Measurements from ENCODE around the gene TTC1.
A peak's percentile ranks its signal among the peaks of the same experiment; 100 is the strongest.
"Not testable (repeated sequence)": the region's sequence is repeated elsewhere in the genome, so short reads cannot be mapped to it uniquely, and the experiment has no call there.

Gene TTC1

DNA sequence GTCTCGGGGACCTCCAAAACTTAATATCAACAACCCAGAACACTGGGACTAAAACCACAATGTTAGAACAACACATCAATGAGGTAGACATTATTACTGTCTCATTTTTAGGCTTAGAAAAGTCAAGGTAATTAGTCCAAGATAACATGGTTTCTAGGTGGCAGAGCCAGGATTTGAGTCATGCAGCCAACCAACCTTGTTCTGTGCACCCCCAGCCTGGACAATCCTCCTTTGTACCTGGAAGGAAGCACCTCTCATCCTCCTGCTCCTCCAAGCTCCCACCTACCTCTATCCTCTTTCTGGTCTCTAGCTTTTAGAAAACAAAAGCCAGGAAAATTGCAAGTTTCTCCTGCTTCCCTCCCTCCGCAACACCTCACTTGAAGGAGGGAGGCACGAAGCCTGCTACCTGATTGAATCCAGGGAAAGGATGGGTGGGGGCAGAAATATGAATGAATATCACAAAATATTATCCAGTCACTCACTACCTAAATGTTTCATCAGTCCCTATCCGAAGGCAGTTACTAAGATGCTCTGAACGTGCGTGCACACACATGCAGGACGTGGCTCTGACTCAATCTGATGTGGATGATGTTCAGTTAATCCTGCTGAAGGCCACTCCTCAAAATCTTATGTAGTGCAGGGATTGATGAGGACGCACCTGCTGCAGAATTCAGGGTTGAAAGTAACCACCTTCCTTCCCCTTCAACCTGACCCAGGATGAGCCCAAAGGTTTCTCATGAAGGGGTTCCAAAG is 26.3 kb upstream of the TTC1 start:
- H3K27ac Mint-ChIP-seq, result no peak overlapping the region
- H3K9me3 Mint-ChIP-seq, result no peaks in the 10 kb centered on the region

DNA sequence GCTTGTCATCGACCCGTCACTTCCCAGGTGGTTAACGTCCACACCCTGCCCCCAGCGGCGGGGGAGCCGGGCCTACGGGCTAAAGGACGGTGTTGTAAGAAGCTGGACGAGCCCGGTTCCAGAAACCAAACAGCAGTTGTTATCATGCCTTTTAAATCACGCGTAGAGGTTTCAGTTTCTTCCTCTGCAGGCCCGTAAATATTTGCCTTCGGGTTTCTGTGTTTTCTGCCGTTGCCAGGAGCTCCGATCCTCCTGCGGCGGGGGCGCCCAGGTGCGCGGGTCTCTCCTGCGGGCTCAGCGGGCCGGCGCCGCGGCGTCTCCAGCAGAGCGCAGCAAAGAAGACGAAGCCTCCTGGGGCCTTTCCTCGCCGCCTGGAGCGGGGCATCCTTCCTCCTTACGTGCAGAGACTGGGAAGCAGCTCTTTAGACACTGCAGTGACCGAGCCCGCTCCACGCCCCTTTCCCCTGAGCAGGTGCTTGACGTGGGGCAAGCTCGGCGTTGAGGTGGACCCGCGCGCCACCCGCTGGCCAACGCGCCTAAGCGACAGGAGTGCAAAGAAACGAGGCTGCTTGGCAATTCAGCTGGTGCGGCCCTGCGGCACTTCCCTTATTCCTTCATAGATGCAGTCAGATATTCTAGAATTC is 21.8 kb upstream of the TTC1 start:
- Mint-ChIP-seq H3K4me1 (ENCODE audit: low read depth) (no peaks in the 10 kb centered on the region), H3K4me3 (peak overlapping the region; percentile 35), H3K27ac (no peak overlapping the region), H3K27me3 (peaks cover 40% of the 10 kb centered on the region), H3K36me3 (ENCODE audit: low read depth) (no peaks in the 10 kb centered on the region), H3K9me3 (no peaks in the 10 kb centered on the region)

More for the DNA sequence above, 26.3 kb upstream of the TTC1 start:
- no peak overlapping the region for H3K4me3 Mint-ChIP-seq
- H3K36me3 Mint-ChIP-seq (ENCODE audit: low read depth), result no peaks in the 10 kb centered on the region
- H3K27me3 Mint-ChIP-seq, result peaks cover 41% of the 10 kb centered on the region
- H3K4me1 Mint-ChIP-seq (ENCODE audit: low read depth), result no peaks in the 10 kb centered on the region

DNA sequence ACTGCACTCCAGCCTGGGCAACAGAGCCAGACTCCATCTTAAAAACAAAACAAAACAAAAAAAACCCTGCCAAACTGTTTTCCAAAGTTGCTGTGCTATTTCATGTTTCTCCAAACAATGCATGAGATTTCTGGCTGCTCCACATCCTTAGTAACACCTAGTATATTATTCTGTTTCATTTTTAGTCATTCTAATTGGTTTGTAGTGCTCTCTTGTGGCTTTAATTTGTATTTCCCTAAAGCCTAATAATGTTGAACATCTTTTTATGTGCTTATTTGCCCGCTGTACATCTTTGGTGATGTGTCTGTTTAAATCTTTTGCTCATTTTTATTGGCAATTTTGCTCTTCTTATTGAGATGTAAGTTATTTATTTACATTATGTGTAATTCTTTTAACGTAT is 18.4 kb upstream of the TTC1 start:
- Mint-ChIP-seq H3K27ac (no peak overlapping the region), H3K4me1 (ENCODE audit: low read depth) (no peaks in the 10 kb centered on the region), H3K4me3 (no peak overlapping the region), H3K9me3 (no peaks in the 10 kb centered on the region), H3K36me3 (ENCODE audit: low read depth) (no peaks in the 10 kb centered on the region), H3K27me3 (peaks cover 45% of the 10 kb centered on the region)

DNA sequence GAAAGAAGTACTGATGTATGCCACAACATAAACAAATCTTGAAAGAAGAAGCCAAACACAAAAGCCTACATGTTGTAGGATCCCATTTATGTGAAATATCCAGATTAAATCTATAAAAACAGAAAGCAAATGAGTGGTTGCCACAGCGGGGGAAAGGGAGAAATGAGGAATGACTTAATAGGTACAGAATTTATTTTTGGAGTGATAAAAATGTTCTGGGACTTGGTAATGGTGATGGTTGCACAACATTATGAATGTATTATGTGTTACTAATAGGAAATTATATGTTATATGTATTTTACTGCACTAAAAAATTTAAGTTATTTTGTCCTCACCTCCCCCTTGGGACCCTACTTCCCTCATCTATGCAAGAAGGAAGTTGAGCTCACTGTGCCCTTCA is 16.4 kb upstream of the TTC1 start:
- Mint-ChIP-seq H3K4me1 (ENCODE audit: low read depth) (no peaks in the 10 kb centered on the region), H3K9me3 (no peaks in the 10 kb centered on the region), H3K27me3 (peaks cover 43% of the 10 kb centered on the region), H3K27ac (no peak overlapping the region), H3K4me3 (no peak overlapping the region), H3K36me3 (ENCODE audit: low read depth) (no peaks in the 10 kb centered on the region)

DNA sequence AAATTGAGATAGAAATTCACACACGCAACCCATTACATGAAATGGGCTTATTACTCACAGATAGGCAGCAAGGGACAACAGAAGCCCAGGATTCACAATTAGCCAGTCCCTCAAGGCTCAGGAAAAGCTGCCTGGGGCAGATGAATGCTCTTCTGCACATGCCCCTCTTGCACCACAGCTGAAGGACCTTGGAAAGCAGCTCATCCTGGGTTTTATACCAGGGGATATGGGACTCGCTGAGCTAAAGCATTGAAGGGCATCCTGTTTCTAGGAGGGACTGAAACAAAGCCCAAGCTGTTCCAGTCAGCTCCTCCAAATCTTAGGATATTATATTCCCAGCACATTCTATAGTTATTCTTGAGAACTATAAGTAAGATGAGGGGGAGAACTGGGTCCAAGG is 15.7 kb upstream of the TTC1 start:
- Mint-ChIP-seq H3K36me3 (ENCODE audit: low read depth) (no peaks in the 10 kb centered on the region), H3K4me3 (no peak overlapping the region), H3K9me3 (no peaks in the 10 kb centered on the region), H3K4me1 (ENCODE audit: low read depth) (no peaks in the 10 kb centered on the region), H3K27me3 (peaks cover 37% of the 10 kb centered on the region), H3K27ac (no peak overlapping the region)

DNA sequence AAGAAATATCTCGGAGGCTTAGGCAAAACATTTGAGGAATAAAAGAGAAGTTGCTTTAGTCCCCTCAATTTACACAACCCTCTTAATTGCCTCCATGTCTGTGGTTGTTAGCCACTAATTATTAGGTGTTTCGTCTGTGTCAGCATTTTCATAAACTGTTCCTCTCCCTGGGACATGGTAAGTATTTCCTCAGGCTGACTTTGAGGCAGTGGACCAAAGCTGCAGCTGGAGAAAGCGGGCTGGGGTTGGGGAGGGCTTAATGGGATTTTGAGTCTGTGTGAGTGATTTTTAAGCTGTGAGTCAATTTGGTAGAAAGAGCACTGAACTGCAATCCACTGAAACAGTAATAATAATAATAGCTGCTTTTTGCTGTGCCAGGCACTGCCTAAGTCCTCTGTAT is 13.0 kb upstream of the TTC1 start:
- no peak overlapping the region for H3K4me3 Mint-ChIP-seq
- H3K4me1 Mint-ChIP-seq (ENCODE audit: low read depth), result no peaks in the 10 kb centered on the region
- no peaks in the 10 kb centered on the region for H3K9me3 Mint-ChIP-seq
- H3K36me3 Mint-ChIP-seq (ENCODE audit: low read depth), result no peaks in the 10 kb centered on the region
- H3K27me3 Mint-ChIP-seq, result peaks cover 29% of the 10 kb centered on the region
- no peak overlapping the region for H3K27ac Mint-ChIP-seq

DNA sequence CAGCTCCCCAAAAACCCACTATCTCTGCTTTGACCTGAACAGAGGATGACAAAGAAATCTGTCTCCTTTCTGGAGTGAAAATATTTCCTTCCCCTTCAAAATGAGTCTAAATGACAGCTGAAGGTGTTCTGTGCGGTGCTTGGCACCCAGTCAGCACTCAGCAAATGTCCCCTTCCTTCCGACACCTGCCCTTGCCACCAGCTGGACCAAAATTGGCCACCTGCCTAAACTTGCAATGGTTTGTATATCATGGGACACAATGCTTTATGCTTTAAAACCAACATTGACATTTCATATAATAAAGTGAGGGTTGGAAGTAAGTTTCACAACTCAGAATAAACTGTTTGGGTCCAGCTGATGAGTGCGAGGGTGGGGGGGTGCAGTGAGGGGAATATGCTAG is 7.5 kb upstream of the TTC1 start:
- Mint-ChIP-seq H3K36me3 (ENCODE audit: low read depth) (no peaks in the 10 kb centered on the region), H3K4me1 (ENCODE audit: low read depth) (no peaks in the 10 kb centered on the region), H3K4me3 (no peak overlapping the region), H3K27ac (no peak overlapping the region), H3K27me3 (peaks cover 31% of the 10 kb centered on the region), H3K9me3 (no peaks in the 10 kb centered on the region)

DNA sequence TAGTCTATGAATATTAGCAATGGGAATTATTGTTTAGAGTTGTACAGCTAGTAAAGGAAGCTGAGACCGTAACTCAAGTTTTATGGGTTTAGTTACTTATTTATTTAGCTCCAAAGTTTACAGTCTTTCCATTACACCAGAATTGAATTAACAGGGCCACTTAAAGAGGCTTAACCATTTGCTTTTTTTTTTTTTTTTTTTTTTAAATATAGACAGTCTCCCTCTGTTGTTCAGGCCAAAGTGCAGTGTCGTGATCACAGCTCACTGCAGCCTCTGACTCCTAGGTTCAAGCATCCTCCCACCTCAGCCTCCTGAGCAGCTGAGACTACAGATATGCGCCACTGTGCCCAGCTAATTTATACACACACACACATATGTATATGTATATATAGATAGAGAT is 1.4 kb upstream of the TTC1 start:
- no peaks in the 10 kb centered on the region for H3K9me3 Mint-ChIP-seq
- peaks cover 20% of the 10 kb centered on the region for H3K36me3 Mint-ChIP-seq (ENCODE audit: low read depth)
- no peak overlapping the region for H3K4me3 Mint-ChIP-seq
- H3K27ac Mint-ChIP-seq, result no peak overlapping the region
- H3K4me1 Mint-ChIP-seq (ENCODE audit: low read depth), result peaks cover 27% of the 10 kb centered on the region
- H3K27me3 Mint-ChIP-seq, result peaks cover 8% of the 10 kb centered on the region

DNA sequence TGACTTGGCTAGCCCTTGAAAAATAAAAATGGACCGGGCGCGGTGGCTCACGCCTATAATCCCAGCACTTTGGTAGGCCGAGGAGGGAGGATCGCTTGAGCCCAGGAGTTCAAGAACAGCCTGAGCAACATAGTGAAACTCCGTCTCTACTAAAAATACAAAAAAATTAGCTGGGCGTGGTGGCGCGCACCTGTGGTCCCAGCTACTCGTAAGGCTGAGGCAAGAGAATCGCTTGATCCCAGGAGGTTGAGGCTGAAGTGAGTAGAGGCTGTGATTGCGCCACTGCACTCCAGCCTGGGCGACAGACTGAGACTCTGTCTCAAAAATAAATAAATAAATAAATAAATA is 436 bp upstream of the TTC1 start:
- H3K27me3 Mint-ChIP-seq, H3K9me3 Mint-ChIP-seq, H3K27ac Mint-ChIP-seq: not testable (repeated sequence)
- Mint-ChIP-seq H3K4me3 (peak overlapping the region; percentile 98), H3K36me3 (ENCODE audit: low read depth) (peaks cover 20% of the 10 kb centered on the region), H3K4me1 (ENCODE audit: low read depth) (peaks cover 27% of the 10 kb centered on the region)

DNA sequence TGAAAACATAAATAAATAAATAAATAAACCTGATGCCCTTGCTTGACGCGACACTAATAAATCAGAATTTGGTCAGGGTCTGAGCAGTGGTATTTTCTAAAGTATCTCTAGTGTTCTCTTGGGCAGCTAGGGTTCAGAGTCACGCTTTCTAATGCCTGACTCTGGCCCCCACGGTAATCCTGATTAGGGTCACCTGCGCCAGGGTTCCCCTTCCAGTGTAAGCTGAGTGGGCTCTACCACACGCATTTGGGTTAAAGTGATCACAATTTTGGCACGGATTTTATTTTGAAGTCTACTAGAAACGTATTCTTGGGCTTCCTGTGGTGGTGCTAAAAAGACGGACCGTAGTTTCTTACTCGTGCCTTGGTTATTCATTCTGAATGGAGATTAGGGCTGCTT is 651 bp downstream of the TTC1 start:
- H3K36me3 Mint-ChIP-seq (ENCODE audit: low read depth), result peaks cover 20% of the 10 kb centered on the region
- H3K4me1 Mint-ChIP-seq (ENCODE audit: low read depth), result peaks cover 27% of the 10 kb centered on the region
- no peaks in the 10 kb centered on the region for H3K27me3 Mint-ChIP-seq
- H3K27ac Mint-ChIP-seq, result peak overlapping the region; percentile 95
- peak overlapping the region; percentile 98 for H3K4me3 Mint-ChIP-seq
- H3K9me3 Mint-ChIP-seq, result no peaks in the 10 kb centered on the region

DNA sequence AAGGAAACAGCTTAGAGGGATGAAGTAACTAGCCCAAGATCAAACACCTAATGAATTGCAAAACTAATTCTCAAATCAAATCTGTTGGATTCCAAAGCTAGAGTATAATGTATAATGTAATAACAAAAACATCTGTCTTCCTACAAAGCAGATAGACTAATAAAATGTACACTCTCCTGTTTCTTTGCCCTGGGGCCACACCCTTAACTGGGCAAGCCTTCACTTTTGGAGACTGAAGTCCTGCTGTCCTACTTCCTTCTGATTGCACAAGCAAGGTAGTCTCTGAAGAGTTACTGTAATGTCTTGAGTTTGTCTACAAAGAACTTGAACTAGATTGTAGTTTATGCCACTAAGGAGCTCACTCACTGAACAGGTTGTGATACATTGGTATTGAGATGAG is 2.5 kb downstream of the TTC1 start:
- Mint-ChIP-seq H3K4me3 (peak overlapping the region; percentile 61), H3K27ac (no peak overlapping the region), H3K4me1 (ENCODE audit: low read depth) (peaks cover 27% of the 10 kb centered on the region), H3K9me3 (no peaks in the 10 kb centered on the region), H3K36me3 (ENCODE audit: low read depth) (peaks cover 27% of the 10 kb centered on the region), H3K27me3 (no peaks in the 10 kb centered on the region)

DNA sequence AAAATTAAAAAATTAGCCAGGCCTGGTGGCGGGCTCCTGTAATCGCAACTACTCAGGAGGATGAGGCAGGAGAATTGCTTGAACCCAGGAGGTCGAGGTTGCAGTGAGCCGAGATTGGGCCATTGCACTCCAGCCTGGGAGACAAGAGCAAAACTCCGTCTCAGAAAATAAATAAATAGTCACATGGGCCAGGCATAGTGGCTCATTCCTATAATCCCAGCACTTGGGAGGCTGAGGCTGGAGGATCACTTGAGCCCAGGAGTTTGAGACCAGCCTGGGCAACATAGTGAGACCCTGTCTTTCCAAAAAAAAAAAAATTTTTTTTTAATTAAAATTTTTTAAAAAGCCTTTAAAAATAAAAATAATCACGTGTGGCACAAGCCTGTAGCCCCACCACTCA is 5.3 kb downstream of the TTC1 start:
- H3K4me3 Mint-ChIP-seq, H3K9me3 Mint-ChIP-seq, H3K27ac Mint-ChIP-seq, H3K27me3 Mint-ChIP-seq: not testable (repeated sequence)
- Mint-ChIP-seq H3K4me1 (ENCODE audit: low read depth) (peaks cover 23% of the 10 kb centered on the region), H3K36me3 (ENCODE audit: low read depth) (peaks cover 38% of the 10 kb centered on the region)

DNA sequence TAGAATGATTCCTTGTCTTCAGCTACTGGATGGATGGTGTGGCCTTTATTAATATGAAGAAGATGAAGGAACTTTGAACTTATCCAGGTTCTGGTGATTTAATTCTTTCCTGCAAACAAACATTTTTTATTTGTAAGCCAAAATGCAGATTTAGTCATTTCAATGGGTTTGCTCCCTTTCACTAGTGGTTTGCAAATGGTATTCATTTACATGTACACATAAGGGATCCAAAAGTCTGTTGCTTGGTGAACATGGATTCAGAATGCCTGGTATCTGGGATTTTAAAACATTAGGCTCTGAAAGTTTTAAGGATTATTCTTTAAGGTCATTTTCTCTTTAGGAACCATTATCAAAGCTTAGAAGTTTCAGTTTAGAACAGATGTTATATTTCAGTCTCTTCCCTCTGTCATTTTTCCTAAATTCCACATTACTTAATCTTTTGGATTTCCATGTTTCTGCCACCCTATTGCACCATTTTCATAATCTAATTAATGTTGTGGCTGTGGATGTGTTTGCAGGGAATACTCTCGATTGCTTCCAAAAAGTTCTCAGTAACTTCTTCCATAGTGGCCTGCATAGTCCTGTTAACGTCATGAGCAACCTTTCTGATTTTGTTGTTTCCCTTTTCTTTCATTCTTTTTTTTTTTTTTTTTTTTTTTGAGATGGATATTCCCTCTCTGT is 10.1 kb downstream of the TTC1 start:
- Mint-ChIP-seq H3K36me3 (ENCODE audit: low read depth) (peaks cover 31% of the 10 kb centered on the region), H3K27ac (no peak overlapping the region), H3K27me3 (no peaks in the 10 kb centered on the region), H3K9me3 (no peaks in the 10 kb centered on the region), H3K4me3 (no peak overlapping the region), H3K4me1 (ENCODE audit: low read depth) (peaks cover 16% of the 10 kb centered on the region)

DNA sequence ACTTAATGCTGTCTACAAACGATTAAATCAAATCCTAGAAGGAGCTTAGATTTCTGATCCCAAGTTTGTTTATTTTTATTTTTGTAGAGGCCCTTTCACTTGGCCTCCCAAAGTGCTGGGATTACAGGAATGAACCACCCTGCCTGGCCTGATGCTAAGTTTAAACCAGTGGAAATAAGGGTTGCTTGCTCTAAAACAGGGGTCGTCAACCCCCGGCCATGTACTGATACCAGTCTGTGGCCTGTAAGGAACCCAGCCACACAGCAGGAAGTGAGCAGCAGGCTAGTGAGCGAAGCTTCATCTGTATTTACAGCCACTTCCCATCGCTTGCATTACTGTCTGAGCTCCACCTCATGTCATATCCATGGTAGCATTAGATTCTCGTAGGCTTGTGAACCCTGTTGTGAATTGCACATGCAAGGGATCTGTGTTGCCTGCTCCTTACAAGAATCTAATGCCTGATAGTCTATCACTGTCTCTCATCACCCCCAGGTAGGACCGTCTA is 11.4 kb downstream of the TTC1 start:
- no peak overlapping the region for H3K4me3 Mint-ChIP-seq
- H3K27ac Mint-ChIP-seq, result no peak overlapping the region
- peaks cover 20% of the 10 kb centered on the region for H3K4me1 Mint-ChIP-seq (ENCODE audit: low read depth)
- H3K36me3 Mint-ChIP-seq (ENCODE audit: low read depth), result peaks cover 35% of the 10 kb centered on the region
- no peaks in the 10 kb centered on the region for H3K9me3 Mint-ChIP-seq
- no peaks in the 10 kb centered on the region for H3K27me3 Mint-ChIP-seq

DNA sequence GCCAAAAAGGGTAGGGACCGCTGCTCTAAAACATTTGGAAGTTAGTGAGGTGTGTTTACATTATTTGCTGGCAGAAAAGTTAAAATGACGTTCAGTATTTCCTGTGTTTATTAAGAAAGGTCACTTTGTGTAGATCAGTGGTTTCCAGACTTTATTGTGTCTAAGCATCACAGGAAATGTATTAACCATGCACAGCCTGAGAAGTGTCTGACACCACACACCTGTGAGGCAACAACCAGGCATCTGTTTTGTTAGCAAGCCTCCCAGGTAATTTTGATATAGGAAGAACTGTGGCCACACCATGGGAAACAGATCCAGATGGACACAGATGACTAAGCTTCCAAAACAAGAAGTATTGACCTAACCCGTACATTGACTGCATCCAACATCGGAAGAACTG is 12.0 kb downstream of the TTC1 start:
- Mint-ChIP-seq H3K27me3 (no peaks in the 10 kb centered on the region), H3K9me3 (no peaks in the 10 kb centered on the region), H3K4me3 (no peak overlapping the region), H3K36me3 (ENCODE audit: low read depth) (peaks cover 35% of the 10 kb centered on the region), H3K27ac (no peak overlapping the region), H3K4me1 (ENCODE audit: low read depth) (peaks cover 20% of the 10 kb centered on the region)

All from stimulated activated naive CD8-positive, alpha-beta T cell treated with anti-CD3 and anti-CD28 coated beads, Interleukin-15, Interleukin-2, amounts not matched to agents 100 ng/mL and 50 ng/mL, for 24 hours (primary cell).